HG02759 (cell line): ENCODE data around the gene GZMM.
A peak's percentile ranks its signal among the peaks of the same experiment; 100 is the strongest.
"Not testable (repeated sequence)": the region's sequence is repeated elsewhere in the genome, so short reads cannot be mapped to it uniquely, and the experiment has no call there.

ENCODE experiments used
- ATAC-seq: cut with Tn5 transposase; IDR thresholded peaks from one replicate; pipeline ENCODE4 v1.9.1; 2021; ENCODE audit warnings: mild to moderate bottlenecking, moderate library complexity; ENCODE audit not compliant: unreplicated experiment

Gene GZMM

DNA sequence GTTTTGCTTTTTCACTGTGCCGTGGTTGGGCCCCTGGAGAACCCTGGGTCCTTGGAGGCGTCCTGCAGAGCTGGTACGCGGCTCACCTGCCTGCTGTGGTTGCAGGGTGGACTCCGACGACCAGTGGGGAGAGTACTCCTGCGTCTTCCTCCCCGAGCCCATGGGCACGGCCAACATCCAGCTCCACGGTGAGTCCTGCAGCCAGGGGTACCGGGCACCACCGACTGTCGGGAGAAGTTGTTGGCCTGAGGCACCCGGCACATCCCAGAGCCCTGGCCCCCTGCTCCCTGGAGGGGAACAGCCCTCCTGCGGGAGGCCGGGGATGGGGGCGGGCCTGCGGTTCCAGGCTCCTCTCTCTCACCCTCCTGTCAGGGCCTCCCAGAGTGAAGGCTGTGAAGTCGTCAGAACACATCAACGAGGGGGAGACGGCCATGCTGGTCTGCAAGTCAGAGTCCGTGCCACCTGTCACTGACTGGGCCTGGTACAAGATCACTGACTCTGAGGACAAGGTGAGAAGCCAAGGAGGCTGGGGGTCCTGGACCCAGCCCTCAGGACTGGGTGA lies 36.5 kb downstream of the GZMM start:
- ATAC-seq = no peak

DNA sequence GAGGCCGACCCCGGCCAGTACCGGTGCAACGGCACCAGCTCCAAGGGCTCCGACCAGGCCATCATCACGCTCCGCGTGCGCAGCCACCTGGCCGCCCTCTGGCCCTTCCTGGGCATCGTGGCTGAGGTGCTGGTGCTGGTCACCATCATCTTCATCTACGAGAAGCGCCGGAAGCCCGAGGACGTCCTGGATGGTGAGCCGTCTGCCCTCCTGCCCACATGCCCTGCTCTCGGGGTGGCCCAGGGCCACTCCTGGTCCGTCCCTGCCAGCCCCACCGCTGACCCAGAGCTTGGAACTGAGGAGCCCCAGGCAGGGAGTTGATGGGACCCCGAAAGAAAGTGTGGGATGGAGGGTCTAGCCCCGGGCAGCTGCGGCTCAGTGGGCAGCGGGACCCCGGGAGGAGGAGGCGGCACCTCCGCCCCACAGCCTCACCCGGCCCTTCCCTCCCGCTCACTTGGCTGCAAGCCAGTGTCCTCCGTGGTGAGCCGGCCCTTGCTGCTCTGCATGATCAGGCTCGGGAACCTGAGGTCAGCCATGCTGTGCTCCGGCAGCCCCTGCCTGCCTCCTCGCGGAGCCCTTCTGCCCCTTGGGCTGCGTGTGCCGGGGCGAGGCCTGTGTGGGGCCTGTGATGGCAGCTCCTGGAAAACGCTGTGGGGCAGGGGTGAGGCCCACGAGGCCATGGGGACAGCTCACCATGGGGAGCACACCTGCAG lies 37.7 kb downstream of the GZMM start:
- no peak for ATAC-seq

DNA sequence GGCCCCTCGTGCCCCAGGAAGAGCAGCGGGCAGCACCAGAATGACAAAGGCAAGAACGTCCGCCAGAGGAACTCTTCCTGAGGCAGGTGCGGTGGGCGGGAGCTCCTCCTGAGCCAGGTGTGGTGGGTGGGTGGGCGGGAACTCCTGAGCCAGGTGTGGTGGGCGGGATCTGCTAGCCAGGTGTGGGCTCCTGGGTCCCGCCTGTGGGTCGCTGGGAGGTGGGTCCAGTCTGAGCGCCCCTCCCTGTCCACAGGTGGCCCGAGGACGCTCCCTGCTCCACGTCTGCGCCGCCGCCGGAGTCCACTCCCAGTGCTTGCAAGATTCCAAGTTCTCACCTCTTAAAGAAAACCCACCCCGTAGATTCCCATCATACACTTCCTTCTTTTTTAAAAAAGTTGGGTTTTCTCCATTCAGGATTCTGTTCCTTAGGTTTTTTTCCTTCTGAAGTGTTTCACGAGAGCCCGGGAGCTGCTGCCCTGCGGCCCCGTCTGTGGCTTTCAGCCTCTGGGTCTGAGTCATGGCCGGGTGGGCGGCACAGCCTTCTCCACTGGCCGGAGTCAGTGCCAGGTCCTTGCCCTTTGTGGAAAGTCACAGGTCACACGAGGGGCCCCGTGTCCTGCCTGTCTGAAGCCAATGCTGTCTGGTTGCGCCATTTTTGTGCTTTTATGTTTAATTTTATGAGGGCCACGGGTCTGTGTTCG lies 38.8 kb downstream of the GZMM start:
- no peak for ATAC-seq

DNA sequence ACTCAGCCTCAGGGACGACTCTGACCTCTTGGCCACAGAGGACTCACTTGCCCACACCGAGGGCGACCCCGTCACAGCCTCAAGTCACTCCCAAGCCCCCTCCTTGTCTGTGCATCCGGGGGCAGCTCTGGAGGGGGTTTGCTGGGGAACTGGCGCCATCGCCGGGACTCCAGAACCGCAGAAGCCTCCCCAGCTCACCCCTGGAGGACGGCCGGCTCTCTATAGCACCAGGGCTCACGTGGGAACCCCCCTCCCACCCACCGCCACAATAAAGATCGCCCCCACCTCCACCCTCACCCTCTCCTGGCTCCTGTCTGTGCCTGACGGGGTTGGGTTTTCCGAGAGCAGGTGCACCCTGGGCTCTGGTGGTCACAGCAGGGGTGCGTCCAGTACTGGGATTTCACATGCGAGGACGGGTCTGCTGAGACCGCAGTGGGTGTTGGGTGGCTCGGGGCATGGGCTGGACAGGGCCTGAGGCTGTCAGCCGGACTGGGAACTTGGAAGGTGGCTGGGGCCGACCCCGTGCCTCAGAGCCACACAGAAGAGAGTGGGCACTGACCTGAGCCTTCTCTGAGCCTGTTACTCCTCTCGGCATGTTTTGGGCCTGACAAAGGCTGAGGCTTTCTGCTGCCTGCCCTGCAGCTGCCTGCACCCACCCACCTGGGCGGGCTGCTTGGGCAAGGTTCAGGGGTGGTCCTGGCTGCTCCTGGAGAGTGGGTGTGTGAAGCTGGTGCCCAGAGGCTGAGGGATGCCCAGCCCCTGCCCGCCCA lies 39.5 kb downstream of the GZMM start:
- ATAC-seq = no peak

DNA sequence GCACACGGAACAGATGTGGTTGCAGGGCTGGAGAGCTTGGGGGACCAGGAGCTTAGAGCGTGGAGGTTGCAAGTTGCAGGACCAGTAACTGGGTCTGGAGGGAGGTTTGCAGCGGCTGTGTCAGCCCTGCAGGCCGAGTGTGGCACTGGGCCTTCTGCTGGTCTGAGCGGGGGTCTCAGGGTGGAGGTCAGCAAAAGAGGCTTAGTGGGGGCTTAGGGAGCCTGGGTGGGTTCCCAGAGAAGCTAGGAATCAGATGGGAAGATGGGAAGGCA lies 40.1 kb downstream of the GZMM start:
- no peak for ATAC-seq

- ATAC-seq = peak; percentile 56
These were observed 40.6 kb downstream of the GZMM start for GRCh38 chr19:584240-585001.

GRCh38 chr19:585146-585545 lies 41.3 kb downstream of the GZMM start:
- not testable (repeated sequence) for ATAC-seq

DNA sequence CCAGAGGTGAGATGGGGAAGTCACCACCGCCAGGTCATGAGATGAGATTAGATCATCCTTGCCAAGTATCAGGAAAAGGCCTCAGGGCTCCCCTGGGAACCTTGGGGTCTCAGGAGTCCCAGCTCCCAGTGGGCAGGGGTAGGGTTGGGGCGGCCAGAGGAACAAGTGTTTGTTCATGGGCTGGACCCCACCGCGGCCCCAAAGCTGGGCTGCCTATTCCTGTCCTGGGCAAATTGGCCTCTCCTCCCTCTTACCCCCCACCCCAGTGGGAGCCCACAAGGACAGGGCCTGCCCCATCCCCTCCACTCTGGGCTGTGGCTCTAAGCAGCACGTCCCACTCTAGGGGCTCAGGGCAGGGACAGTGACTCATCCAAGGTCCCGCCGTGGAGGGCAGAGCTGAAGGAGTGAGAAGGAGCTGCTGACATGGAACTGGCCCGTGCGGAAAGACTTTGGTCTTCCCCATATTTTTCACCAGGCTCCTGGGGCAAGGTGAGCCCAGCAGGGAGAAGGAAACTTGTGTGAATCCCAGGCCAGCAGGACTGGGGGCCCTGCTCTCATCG lies 41.8 kb downstream of the GZMM start:
- no peak for ATAC-seq

DNA sequence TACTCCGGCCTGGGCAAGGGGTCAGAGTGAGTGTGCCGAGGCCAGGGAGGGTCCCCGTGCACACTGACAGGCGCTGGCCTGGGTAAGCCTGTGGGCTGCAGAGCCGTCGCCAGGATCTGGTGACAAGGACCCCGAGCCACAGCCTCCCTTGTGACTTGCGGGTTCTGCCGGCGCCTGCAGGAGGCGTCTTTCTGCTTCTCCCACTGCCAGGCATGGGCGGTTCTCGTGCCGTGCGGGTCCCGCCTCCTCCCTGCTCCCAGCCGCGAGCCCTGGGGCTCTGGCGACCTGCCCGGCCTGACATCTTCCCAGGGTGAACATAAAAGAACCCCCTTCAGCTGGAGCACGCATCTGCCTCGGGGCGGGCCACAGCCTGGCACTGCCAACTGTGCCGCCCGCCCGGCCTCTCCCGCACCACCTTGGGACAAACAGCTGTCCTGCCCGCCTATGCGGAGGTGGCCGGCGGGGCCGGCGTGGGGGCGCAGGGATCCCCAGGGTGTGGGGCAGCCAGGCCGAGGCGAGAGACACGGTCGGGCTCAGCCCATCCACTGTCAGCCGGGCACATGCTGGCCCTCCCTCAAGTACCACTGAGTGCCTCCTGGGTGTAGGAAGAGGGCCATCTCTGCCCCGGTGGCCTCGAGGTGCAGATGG lies 44.4 kb downstream of the GZMM start:
- no peak for ATAC-seq

- ATAC-seq = no peak
These were observed 45.2 kb downstream of the GZMM start for GRCh38 chr19:588741-589692.

DNA sequence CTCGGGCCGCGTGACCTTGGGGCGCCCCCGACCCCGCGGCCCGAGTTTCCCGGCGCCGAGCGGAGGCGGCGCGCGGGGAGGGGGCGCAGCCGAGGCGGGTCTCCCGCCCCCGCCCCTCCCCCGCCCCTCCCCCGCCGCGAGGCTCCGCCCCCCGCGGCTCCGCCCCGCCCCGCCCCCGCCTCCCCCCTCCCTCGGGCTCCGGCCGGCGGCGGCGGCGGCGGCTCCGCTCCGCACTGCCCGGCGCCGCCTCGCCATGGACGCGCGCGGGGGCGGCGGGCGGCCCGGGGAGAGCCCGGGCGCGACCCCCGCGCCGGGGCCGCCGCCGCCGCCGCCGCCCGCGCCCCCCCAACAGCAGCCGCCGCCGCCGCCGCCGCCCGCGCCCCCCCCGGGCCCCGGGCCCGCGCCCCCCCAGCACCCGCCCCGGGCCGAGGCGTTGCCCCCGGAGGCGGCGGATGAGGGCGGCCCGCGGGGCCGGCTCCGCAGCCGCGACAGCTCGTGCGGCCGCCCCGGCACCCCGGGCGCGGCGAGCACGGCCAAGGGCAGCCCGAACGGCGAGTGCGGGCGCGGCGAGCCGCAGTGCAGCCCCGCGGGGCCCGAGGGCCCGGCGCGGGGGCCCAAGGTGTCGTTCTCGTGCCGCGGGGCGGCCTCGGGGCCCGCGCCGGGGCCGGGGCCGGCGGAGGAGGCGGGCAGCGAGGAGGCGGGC lies 46.0 kb downstream of the GZMM start, which contains the start of gene HCN2:
HCN2 (plus strand) TSS at position 189 of the 703 bp plus-strand sequence; CDS start at position 254, 65 bp downstream.
- no peak for ATAC-seq

GRCh38 chr19:590396-590745 lies 46.5 kb downstream of the GZMM start:
- no peak for ATAC-seq

DNA sequence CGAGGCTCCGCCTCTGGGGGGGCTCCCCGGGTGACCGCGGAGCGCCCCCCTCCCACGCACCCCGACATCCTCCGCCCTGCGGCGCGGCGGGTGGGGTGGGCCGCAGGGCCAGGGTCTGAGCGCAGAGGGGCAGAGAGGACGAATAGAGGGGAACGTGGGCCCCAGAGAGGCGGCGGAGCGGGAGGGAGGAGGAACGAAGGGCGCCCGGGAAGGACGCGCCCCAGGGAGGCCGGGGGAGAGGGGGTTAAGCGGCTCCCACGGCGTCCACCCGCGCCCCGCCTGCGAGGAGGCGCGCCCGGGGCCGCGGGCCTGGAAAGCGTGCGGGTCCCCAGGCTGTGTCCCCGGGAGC lies 46.9 kb downstream of the GZMM start:
- ATAC-seq = no peak

DNA sequence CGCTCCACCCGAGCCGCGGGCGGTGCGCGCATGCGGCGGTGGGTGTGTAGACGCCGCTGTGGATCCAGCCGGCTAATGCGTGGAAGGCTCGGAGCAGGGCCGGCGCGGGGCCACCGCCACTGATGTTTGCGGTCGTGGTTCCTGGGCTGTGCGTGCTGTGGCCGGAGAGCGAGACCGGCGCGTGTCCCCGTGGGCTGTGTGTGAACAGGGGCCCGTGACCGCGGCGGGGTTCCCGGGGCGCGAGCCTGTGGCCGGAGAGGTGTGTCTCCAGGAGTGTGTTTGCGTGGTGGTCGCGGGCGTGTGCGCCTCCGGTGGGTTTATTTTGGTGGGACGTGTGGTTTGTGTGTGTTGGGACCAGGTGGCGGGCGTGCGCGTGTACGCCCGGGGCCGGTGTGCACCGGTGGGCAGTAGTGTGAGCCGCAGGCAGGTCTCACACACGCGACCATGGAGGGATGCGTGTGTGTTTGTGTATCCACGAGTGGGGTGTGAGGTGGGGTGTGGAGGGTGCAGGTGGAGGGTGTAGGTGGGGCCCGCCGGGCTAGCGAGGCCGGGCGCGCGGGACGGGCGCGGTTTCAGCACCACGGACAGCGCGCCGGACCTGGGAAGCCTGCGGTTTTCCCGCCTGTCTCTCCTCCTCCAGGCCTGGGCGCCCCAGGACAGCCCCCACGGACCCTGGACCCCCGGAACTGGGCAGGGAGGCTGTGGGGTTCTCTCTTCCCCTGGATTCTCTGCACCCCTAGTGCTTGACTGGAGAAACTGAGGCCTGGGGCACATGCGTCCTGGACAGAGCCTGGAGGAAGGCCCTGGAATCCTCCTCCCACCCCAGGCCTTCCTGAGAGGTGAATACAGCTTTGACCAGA lies 47.5 kb downstream of the GZMM start:
- ATAC-seq = no peak

DNA sequence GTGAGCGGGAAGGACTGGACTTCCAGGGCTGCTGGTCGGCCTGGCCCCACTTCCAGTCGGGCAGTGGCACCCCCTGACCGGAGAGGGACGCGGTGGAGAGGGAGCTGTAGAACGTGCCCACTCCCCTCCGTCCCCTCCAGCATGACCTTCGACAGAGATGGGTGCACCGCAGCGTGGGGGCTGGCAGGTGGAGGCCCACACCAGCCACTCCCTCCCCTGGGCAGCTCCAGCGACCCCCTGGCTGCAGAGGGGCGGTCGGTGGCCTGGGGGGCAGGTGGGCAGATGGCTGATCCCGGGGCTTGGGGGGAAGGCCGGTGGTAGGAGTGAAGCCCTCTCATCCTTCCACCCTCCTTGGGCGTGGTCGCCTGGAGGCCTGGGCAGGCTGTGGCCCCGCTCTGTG lies 48.2 kb downstream of the GZMM start:
- ATAC-seq = no peak

DNA sequence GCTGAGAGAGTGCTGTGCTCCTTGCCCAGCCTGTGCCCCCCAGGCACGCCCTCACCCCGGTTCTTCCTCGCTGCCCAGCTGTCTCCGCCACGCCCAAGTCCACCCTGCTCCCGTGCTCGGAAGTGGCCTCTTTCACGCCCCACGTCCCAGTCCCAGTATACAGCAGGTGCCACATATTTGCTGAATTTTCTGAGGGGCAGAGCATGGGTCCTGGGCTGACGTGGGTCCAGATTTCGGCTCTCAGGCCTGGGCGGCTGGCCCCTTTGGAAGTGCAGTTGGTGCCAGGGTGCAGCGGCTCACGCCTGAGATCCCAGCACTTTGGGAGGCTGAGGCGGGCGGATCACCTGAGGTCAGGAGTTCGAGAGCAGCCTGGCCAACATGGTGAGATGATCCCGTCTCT lies 49.2 kb downstream of the GZMM start:
- ATAC-seq = no peak

DNA sequence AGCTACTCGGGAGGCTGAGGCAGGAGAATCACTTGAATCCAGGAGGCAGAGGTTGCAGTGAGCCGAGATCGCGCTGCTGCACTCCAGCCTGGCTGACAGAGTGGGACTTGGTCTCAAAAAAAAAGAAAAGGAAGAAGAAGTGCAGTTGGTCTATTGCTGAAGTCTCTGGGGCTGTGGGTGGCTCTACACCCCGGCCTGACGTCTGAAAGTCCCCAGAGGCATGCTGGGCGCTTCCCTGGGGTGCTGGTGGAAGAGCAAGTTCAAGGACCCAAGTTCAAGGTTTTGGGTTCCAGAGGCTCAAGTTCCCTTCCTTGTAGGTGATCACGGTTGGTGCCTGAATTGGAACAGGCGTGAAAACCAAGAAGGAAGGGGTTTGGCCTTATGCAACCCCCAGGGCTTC lies 49.7 kb downstream of the GZMM start:
- ATAC-seq = no peak
